SK-N-SH treated with all-trans-retinoic acid at 6 μM for 48 hours (cell line): ENCODE measurements around the gene ADGRG7.

Experiments used
- ARNTL ChIP-seq: fragments of 450-650 bp; formaldehyde crosslinking; IDR thresholded peaks from 2 replicates; pipeline ENCODE4 v1.5.0; 2020; ENCODE audit warnings: low read depth, mild to moderate bottlenecking, moderate library complexity, borderline replicate concordance
- CREB5 ChIP-seq: fragments of 250-450 bp; sonication (Bioruptor Pico); IDR thresholded peaks from 2 replicates; pipeline ENCODE4 v1.5.1; 2020; ENCODE audit warnings: low read depth, mild to moderate bottlenecking, moderate library complexity
- ESRRG ChIP-seq: fragments of 250-450 bp; sonication (Bioruptor Pico); IDR thresholded peaks from 2 replicates; pipeline ENCODE4 v1.6.1; 2021; ENCODE audit warnings: mild to moderate bottlenecking
- ISL1 ChIP-seq: fragments of 250-450 bp; sonication (Bioruptor Pico); IDR thresholded peaks from 2 replicates; pipeline ENCODE4 v2.1.2; 2022; ENCODE audit warnings: mild to moderate bottlenecking, moderate library complexity
- PATZ1 ChIP-seq: fragments of 250-450 bp; sonication (Bioruptor Pico); IDR thresholded peaks from 2 replicates; pipeline ENCODE4 v1.8.0; 2020; ENCODE audit warnings: mild to moderate bottlenecking, moderate library complexity, borderline replicate concordance
- ZNF8 ChIP-seq: fragments of 450-650 bp; formaldehyde crosslinking; IDR thresholded peaks from 2 replicates; pipeline ENCODE4 v1.5.0; 2020; ENCODE audit warnings: mild to moderate bottlenecking, moderate library complexity

GRCh38 chr3:100631236-100631635 lies 21.8 kb downstream of the ADGRG7 start:
- TF ChIP-seq ZNF8 (CRISPR knock-in tag) (no peak), ISL1 (CRISPR knock-in tag) (no peak), PATZ1 (no peak), CREB5 (no peak), ESRRG (CRISPR knock-in tag) (no peak), ARNTL (CRISPR knock-in tag) (no peak)
